Sigmoid colon (tissue), 7 donors: ENCODE results near the gene LRP2BP. TPM values are rescaled to one million over a fixed set of nuclear protein-coding genes. Genes with fewer than 3 reads are reported as not detected.
"Not testable (repeated sequence)": the region's sequence is repeated elsewhere in the genome, so short reads cannot be mapped to it uniquely, and the experiment has no call there.

Experiments used
- DNase-seq: peaks from one replicate; pipeline ENCODE4 v3.0.0-alpha.2; 2019
- H3K27ac ChIP-seq, 4 donors: fragments of 200-600 bp; sonication (generic); one replicate each; pipeline ENCODE4 v1.5.1; 2016 to 2019; ENCODE audit warnings: mild to moderate bottlenecking in 1 of 4
- H3K27me3 ChIP-seq, 3 donors: fragments of 200-600 bp; sonication (generic); one replicate each; pipeline ENCODE4 v1.5.1; 2019; ENCODE audit warnings: mild to moderate bottlenecking in 1 of 3
- H3K36me3 ChIP-seq, 4 donors: fragments of 200-600 bp; sonication (generic); one replicate each; pipeline ENCODE4 v1.5.1; 2016 to 2019
- H3K4me1 ChIP-seq, 4 donors: fragments of 200-600 bp; sonication (generic); one replicate each; pipeline ENCODE4 v1.5.1; 2017 to 2019
- H3K4me3 ChIP-seq, 4 donors: fragments of 200-600 bp; sonication (generic); one replicate each; pipeline ENCODE4 v1.5.1; 2017 to 2019; ENCODE audit warnings: mild to moderate bottlenecking in 2 of 4, moderate library complexity in 1 of 4
- H3K9me3 ChIP-seq, 4 donors: fragments of 200-600 bp in 3 of 4; sonication (generic) in 3 of 4; one replicate each; pipeline versions ENCODE4 v1.5.1 to v1.6.1; 2013 to 2019
- CTCF ChIP-seq, 4 experiments: fragments of 450-650 bp in 3 of 4; fragments of 200-600 bp in 1 of 4; IDR thresholded peaks; one replicate each; pipeline ENCODE4 v1.5.1; 2016 to 2019; ENCODE audit warnings: antibody characterized with exemption in 4 of 4, mild to moderate bottlenecking in 3 of 4, moderate library complexity in 2 of 4
- EP300 ChIP-seq, 4 donors: sonication (generic); formaldehyde crosslinking; IDR thresholded peaks; one replicate each; pipeline ENCODE4 v1.6.1; 2017; ENCODE audit warnings: antibody characterized with exemption in 4 of 4
- POLR2A ChIP-seq, 2 donors: fragments of 450-650 bp; IDR thresholded peaks; one replicate each; pipeline ENCODE4 v1.6.1; 2016; ENCODE audit warnings: antibody characterized with exemption in 2 of 2, mild to moderate bottlenecking in 2 of 2, moderate library complexity in 2 of 2
- POLR2AphosphoS5 ChIP-seq, 4 donors: sonication (generic); formaldehyde crosslinking; IDR thresholded peaks; one replicate each; pipeline ENCODE4 v1.6.1; 2017; ENCODE audit warnings: antibody characterized with exemption in 4 of 4
- WGBS, 2 donors: extraction: QIAGEN DNeasy Blood & Tissue Kit; methylation state at CpG; one replicate each; pipeline ENCODE4 v1.1.7; 2013; 5-methylcytosine and 5-hydroxymethylcytosine counted together
- intact Hi-C: fragments of 100-400 bp; cut with DNase I; formaldehyde crosslinking; loops from one replicate; pipeline ENCODE4 v1.15.1; 2023
- polyA plus RNA-seq, 3 donors: library from polyadenylated mRNA; stranded (reverse); fragments of 200-250 nt; gene quantifications; one replicate each; pipeline ENCODE4 v1.2.3, GENCODE V29; 2013
- total RNA-seq, 4 donors: library from RNA; depleted of rRNA; stranded (reverse); fragments of >200 nt; gene quantifications; one replicate each; pipeline ENCODE4 v1.1.0, GENCODE V29; 2016
- donor health status: healthy with polysubstance abuse.
- donor health status: Bipolar disorder and iron deficiency.
- donor health status: healthy.

LRP2BP gene
- total and polyA plus RNA-seq, 7 donors, result 0.16 to 2.6 (median 1.8) TPM

DNA sequence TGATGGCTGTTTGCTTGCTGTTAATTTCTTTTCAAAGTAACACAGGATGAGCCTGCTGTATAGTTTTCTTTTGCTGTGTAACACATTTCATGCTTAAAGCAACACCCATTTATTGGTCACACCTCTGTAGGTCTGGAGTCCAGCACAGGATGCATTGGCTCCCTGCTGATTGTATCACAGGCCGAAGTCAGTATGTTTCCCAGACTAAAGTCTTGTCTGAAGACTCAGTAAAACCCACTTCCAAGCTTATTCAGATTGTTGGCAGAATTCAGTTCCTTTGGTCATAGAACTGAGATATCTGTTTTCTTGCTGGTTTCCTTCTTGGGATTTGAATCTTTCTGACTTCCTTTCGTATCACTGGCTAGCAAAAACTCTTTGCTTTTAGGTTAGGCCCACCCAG is 54.3 kb downstream of the LRP2BP start:
- Histone ChIP-seq H3K27ac (no peak overlapping the region), H3K4me3 (no peak overlapping the region), H3K9me3 (no peaks in the 10 kb centered on the region), H3K4me1 (peaks cover 0 to 23% (median 16%) of the 10 kb centered on the region in 4 donors), H3K27me3 (no peaks in the 10 kb centered on the region), H3K36me3 (peaks cover 0 to 16% (median 0%) of the 10 kb centered on the region in 4 donors)
- no peak for DNase-seq
- intact Hi-C loops, result loop anchor here (10.0 kb wide), 1 partner anchor 197 kb away; the partner anchor contains the start of gene SLC25A4
- TF ChIP-seq CTCF (IDR thresholded peaks at IDR 0.05), result no peak
- no peak for TF ChIP-seq EP300 (IDR thresholded peaks at IDR 0.05)
- WGBS, 2 donors, result 93 to 94% methylated on average over 2 of the region's 2 CpGs

DNA sequence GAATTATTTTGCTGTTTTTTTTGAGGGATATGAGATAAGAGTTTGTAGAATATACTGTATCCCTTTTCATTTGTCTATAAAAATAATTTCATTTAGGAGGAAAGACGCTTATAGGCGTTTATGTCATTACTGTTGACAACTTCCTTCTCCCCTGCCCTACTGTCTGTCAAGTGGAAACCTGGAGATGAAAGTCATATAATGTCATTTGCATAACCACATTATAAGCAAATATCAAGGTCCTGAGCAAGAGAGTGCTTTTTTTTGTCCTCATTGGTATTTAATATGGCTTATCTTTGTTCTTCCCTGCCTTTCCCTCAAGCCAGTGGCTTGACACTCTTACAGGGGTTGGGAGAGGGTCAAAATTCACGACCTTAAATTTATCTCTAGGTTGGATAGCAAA is 55.8 kb downstream of the LRP2BP start:
- DNase-seq, result no peak
- WGBS, 2 donors, result 69 to 79% methylated on average over 3 of the region's 3 CpGs
- no peak for TF ChIP-seq POLR2AphosphoS5 (IDR thresholded peaks at IDR 0.05)
- no peak for TF ChIP-seq POLR2A (IDR thresholded peaks at IDR 0.05)
- no peak for TF ChIP-seq EP300 (IDR thresholded peaks at IDR 0.05)
- TF ChIP-seq CTCF (IDR thresholded peaks at IDR 0.05), result no peak
- intact Hi-C loops, result loop anchor here (10.0 kb wide), 1 partner anchor 195 kb away; the partner anchor contains the start of gene SLC25A4
- no peaks in the 10 kb centered on the region for H3K9me3 ChIP-seq
- H3K27ac ChIP-seq, result no peak overlapping the region
- no peak overlapping the region for H3K4me3 ChIP-seq
- peaks cover 0 to 14% (median 5%) of the 10 kb centered on the region in 4 donors for H3K4me1 ChIP-seq
- no peaks in the 10 kb centered on the region for H3K27me3 ChIP-seq
- H3K36me3 ChIP-seq, result peaks cover 0 to 16% (median 0%) of the 10 kb centered on the region in 4 donors

DNA sequence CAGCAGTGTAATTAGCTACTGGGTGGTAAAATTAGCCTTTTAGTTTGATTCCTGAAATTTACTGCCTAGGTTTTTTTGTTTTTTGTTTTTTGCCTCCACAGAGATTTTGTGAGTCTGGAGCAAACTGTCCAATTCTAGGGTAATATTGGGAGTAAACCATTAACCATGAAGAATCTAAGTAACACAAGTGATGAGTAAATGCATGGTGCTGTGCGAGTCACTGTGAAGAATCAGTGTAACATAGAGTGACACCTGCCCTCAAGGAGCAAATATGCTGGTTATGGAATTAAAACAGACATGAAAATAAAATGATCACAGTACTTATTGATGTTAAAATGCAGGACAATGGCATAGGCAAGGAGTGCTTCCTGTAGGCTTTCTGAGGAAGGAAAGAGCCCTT is 60.1 kb downstream of the LRP2BP start:
- H3K4me1 ChIP-seq, result no peaks in the 10 kb centered on the region
- WGBS, 2 donors, result 92 to 93% methylated on average over 1 of the region's 1 CpG
- no peak overlapping the region for H3K27ac ChIP-seq
- intact Hi-C loops, result no loop called here
- no peak for TF ChIP-seq EP300 (IDR thresholded peaks at IDR 0.05)
- no peak for TF ChIP-seq POLR2A (IDR thresholded peaks at IDR 0.05)
- no peak for TF ChIP-seq POLR2AphosphoS5 (IDR thresholded peaks at IDR 0.05)
- no peak for TF ChIP-seq CTCF (IDR thresholded peaks at IDR 0.05)
- DNase-seq, result no peak
- H3K9me3 ChIP-seq, result no peaks in the 10 kb centered on the region
- peaks cover 0 to 5% (median 0%) of the 10 kb centered on the region in 4 donors for H3K36me3 ChIP-seq
- H3K27me3 ChIP-seq, result no peaks in the 10 kb centered on the region
- H3K4me3 ChIP-seq, result no peak overlapping the region

DNA sequence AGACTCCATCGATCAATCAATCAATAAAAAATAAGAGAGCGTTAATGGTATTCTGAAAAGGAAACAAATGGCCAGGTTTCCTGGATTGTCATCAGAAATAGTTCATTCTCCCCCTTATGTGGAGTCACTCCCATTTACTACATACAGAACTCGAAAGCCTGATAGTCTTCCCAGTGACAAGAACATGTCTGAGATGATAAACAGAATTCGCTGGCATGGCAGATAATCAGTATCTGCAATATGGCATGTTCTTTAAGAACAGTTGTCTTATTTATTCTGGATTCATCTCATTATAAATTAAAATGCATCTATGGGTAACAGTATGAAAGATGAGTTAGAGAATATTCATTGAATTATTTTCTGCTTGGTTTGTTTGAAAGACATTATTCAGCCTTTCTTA is 61.4 kb downstream of the LRP2BP start:
- H3K27ac ChIP-seq, result peak overlapping the region in 1 of 4 donors; percentile 2
- no peak for DNase-seq
- H3K27me3 ChIP-seq, result no peaks in the 10 kb centered on the region
- no peak for TF ChIP-seq POLR2AphosphoS5 (IDR thresholded peaks at IDR 0.05)
- peaks cover 0 to 5% (median 0%) of the 10 kb centered on the region in 4 donors for H3K36me3 ChIP-seq
- intact Hi-C loops, result no loop called here
- WGBS, 2 donors, result 95 to 97% methylated on average over 4 of the region's 4 CpGs
- no peaks in the 10 kb centered on the region for H3K9me3 ChIP-seq
- H3K4me1 ChIP-seq, result peaks cover 0 to 3% (median 0%) of the 10 kb centered on the region in 4 donors
- no peak overlapping the region for H3K4me3 ChIP-seq

DNA sequence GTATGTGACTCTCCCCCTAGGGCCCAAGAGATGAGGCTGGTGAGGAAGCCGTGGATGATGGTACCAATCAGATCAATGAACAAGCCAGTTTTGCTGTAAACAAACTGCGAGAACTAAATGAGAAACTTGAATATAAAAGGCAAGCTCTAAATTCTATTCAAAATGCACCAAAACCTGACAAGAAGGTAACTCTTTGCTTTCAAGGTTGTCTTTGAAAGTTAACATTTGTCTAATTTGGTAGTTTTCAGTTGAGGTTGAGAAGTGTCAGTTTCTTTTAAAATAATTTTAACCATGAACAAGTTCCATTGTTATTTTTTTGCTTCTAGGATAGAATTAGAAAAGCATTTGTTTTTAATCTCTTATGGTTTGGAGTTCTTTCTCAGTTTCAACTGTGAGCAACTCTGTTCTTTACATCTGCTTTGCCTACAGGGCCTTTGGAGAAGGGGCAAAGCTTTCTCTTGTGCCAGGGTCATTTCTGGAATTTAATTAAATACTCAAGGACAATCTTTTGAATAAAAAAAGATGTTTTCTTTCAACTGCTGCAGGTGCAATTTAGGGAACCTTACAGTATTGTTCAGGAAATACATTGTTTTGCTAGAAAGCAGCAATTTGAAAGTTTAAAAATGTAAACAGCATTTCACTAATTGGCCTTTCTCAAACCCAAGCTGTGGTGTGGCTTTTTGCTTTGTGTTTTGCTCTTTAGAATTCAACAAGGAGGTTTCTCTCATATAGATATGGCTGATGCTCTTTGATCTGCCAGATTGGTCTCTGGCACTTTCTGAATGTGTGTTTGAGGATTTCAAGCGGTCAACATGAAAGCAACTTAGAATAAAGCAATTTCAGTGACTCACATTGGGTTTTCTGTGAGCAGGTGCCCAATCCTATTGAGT is 62.9 kb downstream of the LRP2BP start:
- H3K27ac ChIP-seq, result peak overlapping the region in 1 of 4 donors; percentile 1
- no peaks in the 10 kb centered on the region for H3K36me3 ChIP-seq
- 91 to 95% methylated on average over 3 of the region's 3 CpGs for WGBS, 2 donors
- intact Hi-C loops, result no loop called here
- H3K27me3 ChIP-seq, result no peaks in the 10 kb centered on the region
- TF ChIP-seq POLR2AphosphoS5 (IDR thresholded peaks at IDR 0.05) (no peak), EP300 (IDR thresholded peaks at IDR 0.05) (no peak), CTCF (IDR thresholded peaks at IDR 0.05) (no peak), POLR2A (IDR thresholded peaks at IDR 0.05) (no peak)
- H3K4me3 ChIP-seq, result no peak overlapping the region
- no peak for DNase-seq
- H3K4me1 ChIP-seq, result peaks cover 0 to 4% (median 0%) of the 10 kb centered on the region in 4 donors
- H3K9me3 ChIP-seq, result no peaks in the 10 kb centered on the region

DNA sequence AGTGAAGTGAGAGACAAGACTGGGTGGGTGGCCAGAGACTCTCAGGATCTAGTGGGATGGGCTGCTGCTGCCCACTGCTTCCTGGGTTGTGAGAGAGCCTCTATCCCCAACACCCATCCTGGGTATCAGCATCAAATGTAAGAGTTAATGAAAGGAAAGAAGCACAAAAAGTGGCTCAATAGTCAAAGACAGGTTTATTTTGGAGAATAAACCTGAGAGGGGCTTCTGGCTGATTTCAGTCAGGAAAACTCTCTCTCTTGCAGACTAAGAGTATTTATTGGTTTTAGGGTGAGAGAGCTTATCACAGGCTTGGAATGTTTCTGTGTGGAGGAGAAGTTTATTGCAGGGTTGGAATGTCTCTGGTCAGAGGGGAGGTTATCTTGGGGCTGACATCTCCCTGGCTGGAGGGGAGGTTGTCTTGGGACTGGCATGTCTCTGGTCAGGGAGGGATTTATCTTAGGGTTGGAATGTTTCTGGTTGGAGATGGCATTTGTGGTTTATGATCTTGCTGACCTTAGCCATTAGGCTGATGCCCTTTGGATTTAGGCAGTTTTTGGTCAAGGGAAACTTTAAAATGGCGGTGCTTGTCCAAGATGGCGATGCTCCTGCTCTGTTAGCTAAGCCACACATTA is 65.7 kb downstream of the LRP2BP start:
- H3K27me3 ChIP-seq, H3K36me3 ChIP-seq, intact Hi-C loops, H3K4me3 ChIP-seq, DNase-seq, H3K4me1 ChIP-seq, H3K9me3 ChIP-seq: not testable (repeated sequence)
- peak overlapping the region in 3 of 4 donors; percentile 67 to 75 (median 73) for H3K27ac ChIP-seq
- WGBS, 2 donors, result 98 to 99% methylated on average over 2 of the region's 2 CpGs
